H9 (cell line): Measurements from ENCODE around the gene HEATR9. TPM values are rescaled to one million over a fixed set of nuclear protein-coding genes. Genes with fewer than 3 reads are reported as not detected.

Experiments
- DNase-seq: peaks from one replicate; pipeline ENCODE4 v3.0.0-alpha.2; 2017
- H2AFZ ChIP-seq: one replicate; pipeline ENCODE4 v1.6.1; 2013; ENCODE audit warnings: mild to moderate bottlenecking, low read length, control low read depth, moderate library complexity
- H2AK5ac ChIP-seq: 2 replicates; pipeline ENCODE4 v1.6.1; 2013; ENCODE audit warnings: low read length, control low read depth, mixed read lengths; ENCODE audit not compliant: insufficient read length
- H2BK120ac ChIP-seq: one replicate; pipeline ENCODE4 v1.6.1; 2013; ENCODE audit warnings: low read depth, mild to moderate bottlenecking, low read length, control low read depth, inconsistent platforms; ENCODE audit not compliant: poor library complexity, severe bottlenecking
- H2BK12ac ChIP-seq: 2 replicates; pipeline ENCODE4 v1.6.1; 2013; ENCODE audit warnings: low read length, control low read depth, mixed read lengths, low read depth; ENCODE audit not compliant: insufficient read length
- H2BK15ac ChIP-seq: 2 replicates; pipeline ENCODE4 v1.6.1; 2013; ENCODE audit warnings: low read depth, low read length, control low read depth
- H2BK20ac ChIP-seq: one replicate; pipeline ENCODE4 v1.6.1; 2013; ENCODE audit warnings: low read depth, mild to moderate bottlenecking, low read length, control low read depth, inconsistent platforms; ENCODE audit not compliant: poor library complexity, severe bottlenecking
- H2BK5ac ChIP-seq: 2 replicates; pipeline ENCODE4 v1.6.1; 2013; ENCODE audit warnings: low read length, control low read depth, mixed read lengths; ENCODE audit not compliant: insufficient read length
- H3K14ac ChIP-seq: 2 replicates; pipeline ENCODE4 v1.6.1; 2013; ENCODE audit warnings: low read length, control low read depth; ENCODE audit not compliant: insufficient read depth
- H3K18ac ChIP-seq: 2 replicates; pipeline ENCODE4 v1.6.1; 2013; ENCODE audit warnings: low read depth, mild to moderate bottlenecking, mixed read lengths, low read length, control low read depth; ENCODE audit not compliant: insufficient read length
- H3K23ac ChIP-seq: 2 replicates; pipeline ENCODE4 v1.6.1; 2013; ENCODE audit warnings: low read length, control low read depth, mixed read lengths, low read depth; ENCODE audit not compliant: insufficient read length
- H3K23me2 ChIP-seq: 2 replicates; pipeline ENCODE4 v1.6.1; 2013; ENCODE audit warnings: low read depth, mild to moderate bottlenecking, mixed read lengths, low read length, control low read depth; ENCODE audit not compliant: insufficient read length, poor library complexity, severe bottlenecking
- H3K27ac ChIP-seq: 2 replicates; pipeline ENCODE4 v1.5.1; 2013; ENCODE audit warnings: low read length, control low read depth, mixed read lengths, low read depth; ENCODE audit not compliant: insufficient read length
- H3K27me3 ChIP-seq: 2 replicates; pipeline ENCODE4 v1.6.1; 2013; ENCODE audit warnings: low read length, control low read depth, inconsistent platforms; ENCODE audit not compliant: insufficient read depth
- H3K4ac ChIP-seq: 2 replicates; pipeline ENCODE4 v1.6.1; 2013; ENCODE audit warnings: low read depth, mild to moderate bottlenecking, control low read depth, inconsistent platforms, low read length, moderate library complexity
- H3K4me1 ChIP-seq: 2 replicates; pipeline ENCODE4 v1.6.1; 2013; ENCODE audit warnings: low read length, control low read depth, inconsistent platforms; ENCODE audit not compliant: insufficient read depth
- H3K4me2 ChIP-seq: 2 replicates; pipeline ENCODE4 v1.6.1; 2013; ENCODE audit warnings: low read length, control low read depth, mixed read lengths; ENCODE audit not compliant: insufficient read length, insufficient read depth
- H3K56ac ChIP-seq: 2 replicates; pipeline ENCODE4 v1.6.1; 2013; ENCODE audit warnings: low read depth, mild to moderate bottlenecking, mixed read lengths, low read length, control low read depth; ENCODE audit not compliant: insufficient read length
- H3K79me1 ChIP-seq: 2 replicates; pipeline ENCODE4 v1.6.1; 2013; ENCODE audit warnings: low read depth, mild to moderate bottlenecking, moderate library complexity, low read length, control low read depth, inconsistent platforms; ENCODE audit not compliant: insufficient read depth, poor library complexity, severe bottlenecking
- H3K79me2 ChIP-seq: 2 replicates; pipeline ENCODE4 v1.6.1; 2013; ENCODE audit warnings: low read length, control low read depth, inconsistent platforms; ENCODE audit not compliant: insufficient read depth
- H3K9ac ChIP-seq: 2 replicates; pipeline ENCODE4 v1.6.1; 2013; ENCODE audit warnings: low read length, control low read depth, mixed read lengths; ENCODE audit not compliant: insufficient read length; ENCODE audit errors: extremely low read depth
- H3K9me3 ChIP-seq: one replicate; pipeline ENCODE4 v1.6.1; 2013; ENCODE audit warnings: low read depth, low read length, inconsistent platforms; ENCODE audit not compliant: control insufficient read depth
- H3T11ph ChIP-seq: one replicate; pipeline ENCODE4 v1.6.1; 2013; ENCODE audit warnings: mild to moderate bottlenecking, low read length, control low read depth, inconsistent platforms
- H4K20me1 ChIP-seq: one replicate; pipeline ENCODE4 v1.6.1; 2013; ENCODE audit not compliant: control insufficient read depth, insufficient read length, insufficient read depth
- H4K5ac ChIP-seq: 2 replicates; pipeline ENCODE4 v1.6.1; 2013; ENCODE audit warnings: low read depth, mild to moderate bottlenecking, mixed read lengths, low read length, control low read depth; ENCODE audit not compliant: insufficient read length
- H4K8ac ChIP-seq: replicated peaks from 2 replicates; pipeline ENCODE4 v1.6.1; 2013; ENCODE audit warnings: low read length, control low read depth, mixed read lengths, low read depth; ENCODE audit not compliant: insufficient read length
- H4K91ac ChIP-seq: 2 replicates; pipeline ENCODE4 v1.6.1; 2013; ENCODE audit warnings: low read depth, mild to moderate bottlenecking, moderate library complexity, mixed read lengths, low read length, control low read depth; ENCODE audit not compliant: insufficient read length
- H3K27ac Mint-ChIP-seq, 3 experiments: 2 replicates in 2 of 3; 3 replicates in 1 of 3; pipeline ENCODE4 v1.8.0; 2020 to 2021; ENCODE audit warnings: mixed read lengths in 3 of 3, mild to moderate bottlenecking in 1 of 3, moderate library complexity in 1 of 3
- H3K27me3 Mint-ChIP-seq: 2 replicates; pipeline ENCODE4 v1.8.0; 2021; ENCODE audit warnings: low read depth, mild to moderate bottlenecking, moderate library complexity, mixed read lengths
- H3K36me3 Mint-ChIP-seq, 3 experiments: 2 replicates in 2 of 3; 3 replicates in 1 of 3; pipeline ENCODE4 v1.8.0; 2020 to 2021; ENCODE audit warnings: low read depth in 3 of 3, mixed read lengths in 3 of 3; ENCODE audit not compliant: insufficient read depth in 1 of 3
- H3K4me1 Mint-ChIP-seq, 2 experiments: 2 replicates each; pipeline ENCODE4 v1.8.0; 2020; ENCODE audit warnings: mixed read lengths in 2 of 2
- H3K4me3 Mint-ChIP-seq, 2 experiments: 2 replicates in 1 of 2; 3 replicates in 1 of 2; pipeline ENCODE4 v1.8.0; 2020 to 2021; ENCODE audit warnings: mild to moderate bottlenecking in 2 of 2, mixed read lengths in 2 of 2, moderate library complexity in 1 of 2
- H3K9me3 Mint-ChIP-seq, 2 experiments: 2 replicates in 1 of 2; 3 replicates in 1 of 2; pipeline ENCODE4 v1.8.0; 2020; ENCODE audit warnings: mild to moderate bottlenecking in 2 of 2, mixed read lengths in 2 of 2, moderate library complexity in 1 of 2
- WGBS: extraction: QIAGEN DNeasy Blood & Tissue Kit; methylation state at CpG from one replicate; pipeline ENCODE4 v1.1.7; 2013; ENCODE audit warnings: missing lambda C conversion rate, low lambda C conversion rate, mixed read lengths; ENCODE audit not compliant: insufficient read length; ENCODE audit errors: extremely low coverage; 5-methylcytosine and 5-hydroxymethylcytosine counted together
- total RNA-seq: library from RNA; stranded (reverse); gene quantifications from 2 replicates; pipeline ENCODE4 v1.2.1, GENCODE V29; 2021
- TF ChIP-seq, protein P1 (sequence below): fragments of 200-600 bp; sonication (generic); conservative IDR thresholded peaks from 3 replicates; pipeline ENCODE4 v1.8.0; 2021; ENCODE audit warnings: antibody characterized with exemption, mild to moderate bottlenecking

HEATR9 gene
- total RNA-seq, 1 experiment from 2014 or later, result not detected

DNA sequence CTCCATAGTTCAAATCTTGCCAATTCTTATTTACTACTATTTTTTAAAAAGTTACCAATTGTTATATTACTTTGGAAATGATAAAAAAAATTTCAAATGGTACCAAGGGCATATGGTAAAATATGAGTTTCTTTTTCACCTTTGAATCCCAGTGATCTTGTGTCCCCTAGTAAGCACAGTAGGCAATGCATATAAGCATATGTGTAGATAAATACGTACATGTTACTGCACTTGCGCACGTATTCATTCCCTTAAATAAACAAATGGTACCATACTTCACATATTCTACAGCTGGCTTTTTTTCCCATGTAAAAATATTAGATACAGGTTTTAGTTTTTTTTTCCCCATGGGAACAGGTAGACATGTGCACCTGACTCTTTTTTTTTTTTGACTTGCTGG lies 27.6 kb downstream of the HEATR9 start:
- Histone ChIP-seq H3K56ac (no peak overlapping the region), H4K8ac (no peak overlapping the region), H3K9ac (no peak overlapping the region), H3K27me3 (no peaks in the 10 kb centered on the region), H3K23ac (no peak overlapping the region), H2BK12ac (no peak overlapping the region), H3K79me1 (no peaks in the 10 kb centered on the region), H3T11ph (no peak overlapping the region), H2BK5ac (no peak overlapping the region), H2BK15ac (no peak overlapping the region), H3K4ac (no peak overlapping the region), H3K14ac (no peak overlapping the region), H4K20me1 (peaks cover 3% of the 10 kb centered on the region), H3K18ac (no peak overlapping the region), H3K4me2 (no peak overlapping the region), H4K5ac (no peak overlapping the region), H2BK120ac (no peak overlapping the region), H2BK20ac (no peak overlapping the region), H3K79me2 (no peaks in the 10 kb centered on the region), H2AK5ac (no peak overlapping the region), H3K4me1 (no peaks in the 10 kb centered on the region), H3K23me2 (no peaks in the 10 kb centered on the region), H3K9me3 (no peaks in the 10 kb centered on the region), H2AFZ (no peak overlapping the region), H3K27ac (no peak overlapping the region), H4K91ac (no peak overlapping the region)
- TF ChIP-seq, protein P1, sequence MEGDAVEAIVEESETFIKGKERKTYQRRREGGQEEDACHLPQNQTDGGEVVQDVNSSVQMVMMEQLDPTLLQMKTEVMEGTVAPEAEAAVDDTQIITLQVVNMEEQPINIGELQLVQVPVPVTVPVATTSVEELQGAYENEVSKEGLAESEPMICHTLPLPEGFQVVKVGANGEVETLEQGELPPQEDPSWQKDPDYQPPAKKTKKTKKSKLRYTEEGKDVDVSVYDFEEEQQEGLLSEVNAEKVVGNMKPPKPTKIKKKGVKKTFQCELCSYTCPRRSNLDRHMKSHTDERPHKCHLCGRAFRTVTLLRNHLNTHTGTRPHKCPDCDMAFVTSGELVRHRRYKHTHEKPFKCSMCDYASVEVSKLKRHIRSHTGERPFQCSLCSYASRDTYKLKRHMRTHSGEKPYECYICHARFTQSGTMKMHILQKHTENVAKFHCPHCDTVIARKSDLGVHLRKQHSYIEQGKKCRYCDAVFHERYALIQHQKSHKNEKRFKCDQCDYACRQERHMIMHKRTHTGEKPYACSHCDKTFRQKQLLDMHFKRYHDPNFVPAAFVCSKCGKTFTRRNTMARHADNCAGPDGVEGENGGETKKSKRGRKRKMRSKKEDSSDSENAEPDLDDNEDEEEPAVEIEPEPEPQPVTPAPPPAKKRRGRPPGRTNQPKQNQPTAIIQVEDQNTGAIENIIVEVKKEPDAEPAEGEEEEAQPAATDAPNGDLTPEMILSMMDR, result no peak
- Mint-ChIP-seq H3K36me3 (peaks cover 60 to 90% (median 82%) of the 10 kb centered on the region in 3 experiments), H3K27me3 (no peaks in the 10 kb centered on the region), H3K27ac (no peak overlapping the region), H3K9me3 (no peaks in the 10 kb centered on the region), H3K4me1 (no peaks in the 10 kb centered on the region), H3K4me3 (no peak overlapping the region)
- WGBS, result no CpG with 5 or more reads among the region's 3 CpGs
- DNase-seq, result no peak
